Natural killer cell (primary cell): ENCODE measurements around the gene GABPB2. TPM values are rescaled to one million over a fixed set of nuclear protein-coding genes. Genes with fewer than 3 reads are reported as not detected.

Experiments
- ATAC-seq, 3 donors: fragments of 150-1000 bp in 2 of 3; fragments of 200-7000 bp in 1 of 3; cut with Tn5 transposase; 1 replicate in 1 of 3; 2 replicates in 2 of 3; pipeline ENCODE4 v1.10.0; 2021; ENCODE audit warnings: mild to moderate bottlenecking in 2 of 3, moderate library complexity in 2 of 3
- DNase-seq, 2 donors: peaks; one replicate each; pipeline versions ENCODE4 v3.0.0 to v3.0.0-alpha.2; 2013 to 2021; ENCODE audit warnings: mixed read lengths in 1 of 2
- H3K27ac ChIP-seq: one replicate; pipeline ENCODE4 v1.5.1; 2013; ENCODE audit warnings: mild to moderate bottlenecking, low read length
- H3K27me3 ChIP-seq: one replicate; pipeline ENCODE4 v1.6.1; 2013; ENCODE audit warnings: low read length; ENCODE audit not compliant: control insufficient read depth, insufficient read depth
- H3K36me3 ChIP-seq: one replicate; pipeline ENCODE4 v1.6.1; 2013; ENCODE audit warnings: low read length; ENCODE audit not compliant: control insufficient read depth, insufficient read depth
- H3K4me1 ChIP-seq: one replicate; pipeline ENCODE4 v1.6.1; 2013; ENCODE audit warnings: low read length; ENCODE audit not compliant: control insufficient read depth, insufficient read depth
- H3K4me3 ChIP-seq: one replicate; pipeline ENCODE4 v1.5.1; 2013; ENCODE audit warnings: low read length
- H3K9me3 ChIP-seq: one replicate; pipeline ENCODE4 v1.6.1; 2013; ENCODE audit warnings: low read length; ENCODE audit not compliant: control insufficient read depth, insufficient read depth
- H3K27ac Mint-ChIP-seq, 2 donors: one replicate each; pipeline ENCODE4 v1.8.0; 2022; ENCODE audit warnings: mild to moderate bottlenecking in 2 of 2, mixed read lengths in 2 of 2, moderate library complexity in 1 of 2
- H3K27me3 Mint-ChIP-seq, 2 donors: one replicate each; pipeline ENCODE4 v1.8.0; 2022; ENCODE audit warnings: low read depth in 2 of 2, mixed read lengths in 2 of 2
- H3K36me3 Mint-ChIP-seq: one replicate; pipeline ENCODE4 v1.8.0; 2022; ENCODE audit warnings: mixed read lengths
- H3K4me1 Mint-ChIP-seq, 2 donors: one replicate each; pipeline ENCODE4 v1.8.0; 2022; ENCODE audit warnings: mixed read lengths in 2 of 2
- H3K4me3 Mint-ChIP-seq: one replicate; pipeline ENCODE4 v1.8.0; 2022; ENCODE audit warnings: mild to moderate bottlenecking, moderate library complexity, mixed read lengths
- H3K9me3 Mint-ChIP-seq, 2 donors: one replicate each; pipeline ENCODE4 v1.8.0; 2022; ENCODE audit warnings: mixed read lengths in 2 of 2
- CTCF ChIP-seq: fragments of 200-600 bp; IDR thresholded peaks from one replicate; pipeline ENCODE4 v1.8.0; 2022; ENCODE audit warnings: antibody characterized with exemption
- WGBS: methylation state at CpG from one replicate; pipeline ENCODE4 v1.1.7; 2013; ENCODE audit warnings: missing lambda C conversion rate; ENCODE audit not compliant: insufficient coverage; 5-methylcytosine and 5-hydroxymethylcytosine counted together
- intact Hi-C: fragments of 100-400 bp; cut with micrococcal nuclease; formaldehyde crosslinking; loops from one replicate; pipeline ENCODE4 v1.14.2; 2022
- total RNA-seq, 4 donors: library from RNA; stranded (reverse); fragments of 120-200 nt in 1 of 4; gene quantifications; one replicate each; pipeline versions ENCODE4 v1.2.3 to v1.2.4, GENCODE V29; 2013 to 2022

GABPB2 gene
- total RNA-seq, 3 donors from 2014 or later (not counting 1 experiment from before 2014, with no cell fraction given), result 27.4 to 34.0 (median 30.6) TPM

- intact Hi-C loops, result no loop called here
- no peak overlapping the region for H3K27ac ChIP-seq
- no peak for TF ChIP-seq CTCF
- H3K4me3 ChIP-seq, result peak overlapping the region; percentile 17
- peak; percentile 93 to 99 (median 99) for ATAC-seq
- no peaks in the 10 kb centered on the region for H3K27me3 ChIP-seq
- Mint-ChIP-seq H3K27ac (peak overlapping the region; percentile 53 to 71), H3K4me3 (peak overlapping the region; percentile 86), H3K4me1 (peaks cover 12 to 15% of the 10 kb centered on the region in 2 donors), H3K27me3 (no peaks in the 10 kb centered on the region), H3K9me3 (no peaks in the 10 kb centered on the region), H3K36me3 (no peaks in the 10 kb centered on the region)
- H3K9me3 ChIP-seq, result no peaks in the 10 kb centered on the region
- 9% methylated on average over 45 of the region's 45 CpGs for WGBS
- H3K36me3 ChIP-seq, result no peaks in the 10 kb centered on the region
- peak; percentile 63 to 88 for DNase-seq
- peaks cover 14% of the 10 kb centered on the region for H3K4me1 ChIP-seq
These were observed 60.5 kb downstream of the GABPB2 start for GRCh38 chr1:151130987-151131586.

- H3K4me1 ChIP-seq, result peaks cover 14% of the 10 kb centered on the region
- H3K36me3 ChIP-seq, result no peaks in the 10 kb centered on the region
- no peaks in the 10 kb centered on the region for H3K27me3 ChIP-seq
- Mint-ChIP-seq H3K27ac (peak overlapping the region; percentile 53 to 71), H3K4me1 (peaks cover 12 to 21% of the 10 kb centered on the region in 2 donors), H3K4me3 (peak overlapping the region; percentile 86), H3K36me3 (no peaks in the 10 kb centered on the region), H3K9me3 (no peaks in the 10 kb centered on the region), H3K27me3 (no peaks in the 10 kb centered on the region)
- no peak overlapping the region for H3K27ac ChIP-seq
- WGBS, result 85% methylated on average over 39 of the region's 39 CpGs
- H3K9me3 ChIP-seq, result no peaks in the 10 kb centered on the region
- peak overlapping the region; percentile 17 for H3K4me3 ChIP-seq
- no peak for ATAC-seq
- DNase-seq, result no peak
- intact Hi-C loops, result no loop called here
- no peak for TF ChIP-seq CTCF
These were observed 61.3 kb downstream of the GABPB2 start for GRCh38 chr1:151131701-151132334.

GRCh38 chr1:151132335-151133017 is 61.9 kb downstream of the GABPB2 start:
- intact Hi-C loops, result no loop called here
- H3K27ac Mint-ChIP-seq, result no peak overlapping the region
- H3K27me3 Mint-ChIP-seq, result no peaks in the 10 kb centered on the region
- H3K36me3 Mint-ChIP-seq, result no peaks in the 10 kb centered on the region
- no peaks in the 10 kb centered on the region for H3K9me3 Mint-ChIP-seq
- WGBS, result 96% methylated on average over 74 of the region's 74 CpGs
- Histone ChIP-seq H3K27ac (no peak overlapping the region), H3K4me3 (no peak overlapping the region), H3K36me3 (no peaks in the 10 kb centered on the region), H3K4me1 (peaks cover 14% of the 10 kb centered on the region), H3K27me3 (no peaks in the 10 kb centered on the region), H3K9me3 (no peaks in the 10 kb centered on the region)
- H3K4me1 Mint-ChIP-seq, result peaks cover 12 to 22% of the 10 kb centered on the region in 2 donors
- no peak for ATAC-seq
- DNase-seq, result no peak
- no peak overlapping the region for H3K4me3 Mint-ChIP-seq
- TF ChIP-seq CTCF, result no peak
